ENCODE measurements around the gene NDE1. TPM values are rescaled to one million over a fixed set of nuclear protein-coding genes. Genes with fewer than 3 reads are reported as not detected.

The NDE1 gene
- total and polyA plus RNA-seq, 9 of the 15 experiments (the other 6 are each of a cell fraction or from before 2014, with no cell fraction given): 3.1 to 59.9 (median 30.0) TPM

DNA sequence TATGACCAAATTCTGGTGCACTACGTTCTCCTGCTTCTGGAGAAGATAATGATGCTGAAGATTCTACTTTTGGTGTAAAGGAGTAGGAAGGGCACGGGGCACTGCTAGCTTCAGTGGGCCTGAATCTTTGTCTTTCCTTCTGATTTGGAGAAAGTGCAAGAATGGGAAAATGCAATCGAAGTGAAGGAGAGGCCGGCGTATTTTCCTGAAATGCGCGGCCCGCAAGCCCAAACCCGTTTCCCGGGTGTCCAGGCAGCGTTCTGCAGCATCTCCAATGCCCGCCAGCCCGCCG, 372 bp upstream of the NDE1 start (continued):
- TF ChIP-seq, protein P1, sequence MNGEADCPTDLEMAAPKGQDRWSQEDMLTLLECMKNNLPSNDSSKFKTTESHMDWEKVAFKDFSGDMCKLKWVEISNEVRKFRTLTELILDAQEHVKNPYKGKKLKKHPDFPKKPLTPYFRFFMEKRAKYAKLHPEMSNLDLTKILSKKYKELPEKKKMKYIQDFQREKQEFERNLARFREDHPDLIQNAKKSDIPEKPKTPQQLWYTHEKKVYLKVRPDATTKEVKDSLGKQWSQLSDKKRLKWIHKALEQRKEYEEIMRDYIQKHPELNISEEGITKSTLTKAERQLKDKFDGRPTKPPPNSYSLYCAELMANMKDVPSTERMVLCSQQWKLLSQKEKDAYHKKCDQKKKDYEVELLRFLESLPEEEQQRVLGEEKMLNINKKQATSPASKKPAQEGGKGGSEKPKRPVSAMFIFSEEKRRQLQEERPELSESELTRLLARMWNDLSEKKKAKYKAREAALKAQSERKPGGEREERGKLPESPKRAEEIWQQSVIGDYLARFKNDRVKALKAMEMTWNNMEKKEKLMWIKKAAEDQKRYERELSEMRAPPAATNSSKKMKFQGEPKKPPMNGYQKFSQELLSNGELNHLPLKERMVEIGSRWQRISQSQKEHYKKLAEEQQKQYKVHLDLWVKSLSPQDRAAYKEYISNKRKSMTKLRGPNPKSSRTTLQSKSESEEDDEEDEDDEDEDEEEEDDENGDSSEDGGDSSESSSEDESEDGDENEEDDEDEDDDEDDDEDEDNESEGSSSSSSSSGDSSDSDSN (IDR thresholded peaks at IDR 0.05; ENCODE audit: borderline replicate concordance in 1 of 2, low read depth in 2 of 2, low read length in 2 of 2): 0 out of 4 replicates have a peak, but pooled peaks of 1 of the 2 experiments have one; percentile 26
- TF ChIP-seq TRIM28 (IDR thresholded peaks at IDR 0.05) (no peak), SNRNP70 (optimal IDR thresholded peaks at IDR 0.05; ENCODE audit: low read depth, low read length) (no peak), CEBPB (tag; IDR thresholded peaks at IDR 0.05) (no peak), VEZF1 (CRISPR knock-in tag; IDR thresholded peaks at IDR 0.05) (no peak), POLR2A (conservative IDR thresholded peaks at IDR 0.05) (no peak; the same call in none of the 2 replicates), ZNF384 (IDR thresholded peaks at IDR 0.05; ENCODE audit: low read depth, low read length) (no peak), TEAD4 (IDR thresholded peaks at IDR 0.05; ENCODE audit: low read length) (no peak), TEAD4 (CRISPR knock-in tag; IDR thresholded peaks at IDR 0.05; ENCODE audit: borderline replicate concordance) (no peak), PHF8 (IDR thresholded peaks at IDR 0.05; ENCODE audit: borderline replicate concordance, low read length) (peak; percentile 62; the same call in 1 of the 2 replicates), ZNF655 (CRISPR knock-in tag; IDR thresholded peaks at IDR 0.05) (no peak), PREB (CRISPR knock-in tag; IDR thresholded peaks at IDR 0.05) (peak; percentile 45; the same call in 1 of the 2 replicates), ZNF124 (CRISPR knock-in tag; IDR thresholded peaks at IDR 0.05) (no peak), ZNF644 (tag; IDR thresholded peaks at IDR 0.05; ENCODE audit: low read depth) (no peak), CBX2 (IDR thresholded peaks at IDR 0.05; ENCODE audit: insufficient read depth, low read length, poor library complexity, severe bottlenecking) (no peak), SAFB (IDR thresholded peaks at IDR 0.05; ENCODE audit: borderline replicate concordance, low read depth, low read length) (no peak), MBD2 (IDR thresholded peaks at IDR 0.05; ENCODE audit: borderline replicate concordance, low read depth) (no peak), ZMIZ1 (IDR thresholded peaks at IDR 0.05; ENCODE audit: low read depth in 2 of 2, low read length in 2 of 2) (0 out of 4 replicates have a peak, but pooled peaks of 1 of the 2 experiments have one; percentile 10)
- TF ChIP-seq, protein P2, sequence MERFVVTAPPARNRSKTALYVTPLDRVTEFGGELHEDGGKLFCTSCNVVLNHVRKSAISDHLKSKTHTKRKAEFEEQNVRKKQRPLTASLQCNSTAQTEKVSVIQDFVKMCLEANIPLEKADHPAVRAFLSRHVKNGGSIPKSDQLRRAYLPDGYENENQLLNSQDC (CRISPR knock-in tag; IDR thresholded peaks at IDR 0.05): no peak
